SK-N-SH (cell line): Measurements from ENCODE around the gene PPP2R3B. TPM values are rescaled to one million over a fixed set of nuclear protein-coding genes. Genes with fewer than 3 reads are reported as not detected.

Source experiments
- CTCF ChIA-PET: fragments of 300-600, 350-600 bp; formaldehyde crosslinking; extraction: SDS; loops from one replicate; lab custom pipeline; 2021; lab: Yijun Ruan, JAX
- POLR2A ChIA-PET: fragments of 350-600 bp; sonication (Branson Sonifier 250); formaldehyde crosslinking; extraction: SDS; loops from one replicate; lab custom pipeline; 2020; ENCODE audit warnings: antibody characterized with exemption, inconsistent platforms; lab: Yijun Ruan, JAX
- DNase-seq: peaks from one replicate; pipeline ENCODE4 v3.0.0; 2012
- H2AFZ ChIP-seq: fragments of 200-600 bp; sonication (generic); 2 replicates; pipeline ENCODE4 v1.8.1; 2016; ENCODE audit warnings: antibody characterized with exemption, mild to moderate bottlenecking, low read depth
- H3F3A ChIP-seq: fragments of 200-600 bp; sonication (generic); replicated peaks from 2 replicates; pipeline ENCODE3; 2016; ENCODE audit warnings: antibody characterized with exemption, mild to moderate bottlenecking; ENCODE audit not compliant: insufficient read depth
- H3K27ac ChIP-seq, 2 experiments: fragments of 200-500 bp in 1 of 2; fragments of 200-600 bp in 1 of 2; sonication (Bioruptor generic) in 1 of 2; sonication (generic), shearing (Covaris generic) in 1 of 2; 2 replicates each; pipeline versions ENCODE4 v1.5.1 to v1.6.1; 2014 to 2016; ENCODE audit warnings: low read depth in 2 of 2, inconsistent platforms in 1 of 2, low read length in 1 of 2, mild to moderate bottlenecking in 1 of 2, mixed read lengths in 1 of 2
- H3K27me3 ChIP-seq: fragments of 200-600 bp; sonication (generic), shearing (Covaris generic); 2 replicates; pipeline ENCODE4 v1.6.1; 2016; ENCODE audit warnings: mixed run types; ENCODE audit not compliant: insufficient read depth
- H3K36me3 ChIP-seq, 2 experiments: fragments of 200-500 bp in 1 of 2; fragments of 200-600 bp in 1 of 2; sonication (Bioruptor generic) in 1 of 2; sonication (generic) in 1 of 2; replicated peaks in 1 of 2; 2 replicates each; pipeline versions ENCODE3 to v1.5.1; 2014 to 2016; ENCODE audit warnings: low read length in 1 of 2, mild to moderate bottlenecking in 1 of 2; ENCODE audit not compliant: insufficient read depth in 2 of 2, control insufficient read depth in 1 of 2
- H3K4me1 ChIP-seq, 2 experiments: fragments of 200-500 bp in 1 of 2; fragments of 200-600 bp in 1 of 2; sonication (Bioruptor generic) in 1 of 2; sonication (generic), shearing (Covaris generic) in 1 of 2; 2 replicates each; pipeline versions ENCODE4 v1.5.1 to v1.6.1; 2014 to 2016; ENCODE audit warnings: low read depth in 1 of 2, low read length in 1 of 2, mixed run types in 1 of 2; ENCODE audit not compliant: insufficient read depth in 2 of 2, control insufficient read depth in 1 of 2
- H3K4me2 ChIP-seq: fragments of 200-600 bp; sonication (generic), shearing (Covaris generic); 2 replicates; pipeline ENCODE4 v1.6.1; 2017; ENCODE audit warnings: mixed run types
- H3K4me3 ChIP-seq, 2 experiments: fragments of 200-500 bp in 1 of 2; fragments of 200-600 bp in 1 of 2; sonication (Bioruptor generic) in 1 of 2; sonication (generic), shearing (Covaris generic) in 1 of 2; 2 replicates each; pipeline versions ENCODE4 v1.5.1 to v1.8.1; 2014 to 2016; ENCODE audit warnings: low read depth in 2 of 2, inconsistent platforms in 1 of 2, low read length in 1 of 2, mild to moderate bottlenecking in 1 of 2, mixed read lengths in 1 of 2, moderate library complexity in 1 of 2
- H3K79me2 ChIP-seq: fragments of 200-600 bp; sonication (generic); 2 replicates; pipeline ENCODE4 v1.8.1; 2017; ENCODE audit warnings: mild to moderate bottlenecking; ENCODE audit not compliant: insufficient read depth
- H3K9ac ChIP-seq: fragments of 200-600 bp; sonication (generic); 2 replicates; pipeline ENCODE4 v1.6.1; 2017; ENCODE audit warnings: mixed run types
- H3K9me2 ChIP-seq: fragments of 200-600 bp; sonication (generic); 2 replicates; pipeline ENCODE4 v1.6.1; 2017; ENCODE audit warnings: mixed run types
- H3K9me3 ChIP-seq: fragments of 200-600 bp; sonication (generic); 2 replicates; pipeline ENCODE4 v1.6.1; 2017; ENCODE audit warnings: mixed run types, mild to moderate bottlenecking, moderate library complexity
- H4K20me1 ChIP-seq: fragments of 200-600 bp; sonication (generic); 2 replicates; pipeline ENCODE4 v1.6.1; 2017; ENCODE audit warnings: mild to moderate bottlenecking, mixed run types; ENCODE audit not compliant: insufficient read depth
- ELF1 ChIP-seq: IDR thresholded peaks from 2 replicates; pipeline ENCODE4 v1.4.0; 2012
- EP300 ChIP-seq, 2 experiments: IDR thresholded peaks; 2 replicates each; pipeline versions ENCODE4 v1.4.0 to v1.6.1; 2012; ENCODE audit warnings: borderline replicate concordance in 1 of 2, low read depth in 1 of 2, low read length in 1 of 2
- NFIC ChIP-seq: IDR thresholded peaks from 2 replicates; pipeline ENCODE4 v1.4.0; 2012; ENCODE audit warnings: borderline replicate concordance
- PBX3 ChIP-seq: IDR thresholded peaks from 2 replicates; pipeline ENCODE4; 2012
- POLR2AphosphoS5 ChIP-seq: IDR thresholded peaks from 2 replicates; pipeline ENCODE4 v1.6.1; 2012; ENCODE audit warnings: low read depth, low read length
- RAD21 ChIP-seq: IDR thresholded peaks from 2 replicates; pipeline ENCODE4 v1.6.1; 2012; ENCODE audit warnings: mild to moderate bottlenecking, low read length
- RCOR1 ChIP-seq: fragments of 150-350 bp; IDR thresholded peaks from 2 replicates; pipeline ENCODE4 v1.6.1; 2017; ENCODE audit warnings: antibody characterized with exemption, low read length
- REST ChIP-seq: IDR thresholded peaks from 2 replicates; pipeline ENCODE4 v1.6.1; 2012; ENCODE audit warnings: mild to moderate bottlenecking, low read depth, low read length, moderate library complexity
- RFX5 ChIP-seq: IDR thresholded peaks from 2 replicates; pipeline ENCODE4 v1.6.1; 2012; ENCODE audit warnings: mild to moderate bottlenecking, improper control_type of control experiment, low read length
- SIN3A ChIP-seq: IDR thresholded peaks from 2 replicates; pipeline ENCODE4 v1.6.1; 2012; ENCODE audit warnings: low read depth, mild to moderate bottlenecking, low read length, moderate library complexity, borderline replicate concordance
- TAF1 ChIP-seq: IDR thresholded peaks from 2 replicates; pipeline ENCODE4 v1.6.1; 2012; ENCODE audit warnings: low read depth, mild to moderate bottlenecking, low read length, moderate library complexity, borderline replicate concordance
- TEAD4 ChIP-seq: IDR thresholded peaks from 2 replicates; pipeline ENCODE4 v1.4.0; 2012; ENCODE audit warnings: mild to moderate bottlenecking, borderline replicate concordance; ENCODE audit not compliant: insufficient read depth
- WGBS: methylation state at CpG from one replicate; pipeline ENCODE4 v1.1.6; 2017; ENCODE audit warnings: low lambda C conversion rate; 5-methylcytosine and 5-hydroxymethylcytosine counted together
- polyA plus RNA-seq, 3 experiments: library from polyadenylated mRNA; depleted of rRNA; stranded (reverse); fragments of >200 nt; gene quantifications; 2 replicates each; pipeline ENCODE4 v1.2.3, GENCODE V29; 2012
- TF ChIP-seq, protein P1 (sequence below): fragments of 200-600 bp; sonication (generic); IDR thresholded peaks from 2 replicates; pipeline ENCODE4 v1.6.1; 2017; ENCODE audit warnings: antibody characterized with exemption, mild to moderate bottlenecking, moderate library complexity
- TF ChIP-seq, protein P2 (sequence below): fragments of 150-350 bp; IDR thresholded peaks from 2 replicates; pipeline ENCODE4 v1.6.1; 2017; ENCODE audit warnings: antibody characterized with exemption, low read length, low read depth, borderline replicate concordance

The PPP2R3B gene
- polyA plus RNA-seq, 1 of the 3 experiments (the other 2 are of a cell fraction), result 19.4 TPM

DNA sequence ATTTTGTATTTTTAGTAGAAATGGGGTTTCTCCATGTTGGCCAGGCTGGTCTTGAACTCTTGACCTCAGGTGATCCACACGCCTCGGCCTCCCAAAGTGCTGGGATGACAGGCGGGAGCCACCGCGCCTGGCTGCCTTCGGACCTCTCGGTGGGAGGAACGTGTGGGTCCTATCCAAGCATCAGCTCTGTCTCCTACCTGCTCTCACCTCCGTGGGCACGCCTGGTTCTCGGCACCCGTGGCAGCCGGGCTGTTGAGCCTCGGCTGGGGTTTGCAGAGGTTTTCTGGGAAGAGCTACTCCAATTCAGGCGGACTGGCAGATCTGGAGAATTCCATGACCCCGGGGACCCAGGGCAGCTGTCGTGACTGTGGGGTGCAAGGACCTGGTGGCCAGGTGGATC lies 23.6 kb upstream of the PPP2R3B start (continued):
- TF ChIP-seq, protein P1, sequence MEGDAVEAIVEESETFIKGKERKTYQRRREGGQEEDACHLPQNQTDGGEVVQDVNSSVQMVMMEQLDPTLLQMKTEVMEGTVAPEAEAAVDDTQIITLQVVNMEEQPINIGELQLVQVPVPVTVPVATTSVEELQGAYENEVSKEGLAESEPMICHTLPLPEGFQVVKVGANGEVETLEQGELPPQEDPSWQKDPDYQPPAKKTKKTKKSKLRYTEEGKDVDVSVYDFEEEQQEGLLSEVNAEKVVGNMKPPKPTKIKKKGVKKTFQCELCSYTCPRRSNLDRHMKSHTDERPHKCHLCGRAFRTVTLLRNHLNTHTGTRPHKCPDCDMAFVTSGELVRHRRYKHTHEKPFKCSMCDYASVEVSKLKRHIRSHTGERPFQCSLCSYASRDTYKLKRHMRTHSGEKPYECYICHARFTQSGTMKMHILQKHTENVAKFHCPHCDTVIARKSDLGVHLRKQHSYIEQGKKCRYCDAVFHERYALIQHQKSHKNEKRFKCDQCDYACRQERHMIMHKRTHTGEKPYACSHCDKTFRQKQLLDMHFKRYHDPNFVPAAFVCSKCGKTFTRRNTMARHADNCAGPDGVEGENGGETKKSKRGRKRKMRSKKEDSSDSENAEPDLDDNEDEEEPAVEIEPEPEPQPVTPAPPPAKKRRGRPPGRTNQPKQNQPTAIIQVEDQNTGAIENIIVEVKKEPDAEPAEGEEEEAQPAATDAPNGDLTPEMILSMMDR, result no peak

DNA sequence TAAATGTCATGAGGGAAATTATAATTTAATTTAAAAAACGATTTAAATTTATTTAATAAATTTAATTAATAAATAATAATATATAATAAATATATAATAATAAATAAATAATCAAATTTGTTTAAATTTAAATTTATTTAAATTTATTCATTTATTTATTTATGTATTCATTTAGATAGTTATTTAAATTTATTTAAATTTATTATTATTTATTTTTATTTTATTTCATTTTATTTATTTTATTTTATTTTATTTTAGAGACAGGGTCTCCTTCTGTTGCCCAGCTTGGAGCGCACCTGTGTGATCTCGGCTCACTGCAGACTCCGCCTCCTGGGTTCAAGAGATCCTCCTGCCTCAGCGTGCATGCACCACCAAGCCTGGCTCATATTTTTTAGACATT lies 18.4 kb upstream of the PPP2R3B start:
- Histone ChIP-seq H3F3A (no peaks in the 10 kb centered on the region), H3K9me2 (no peaks in the 10 kb centered on the region), H3K36me3 (no peaks in the 10 kb centered on the region), H3K27me3 (no peaks in the 10 kb centered on the region), H3K4me3 (no peak overlapping the region), H2AFZ (no peak overlapping the region), H3K27ac (no peak overlapping the region), H3K4me2 (no peak overlapping the region), H3K9me3 (no peaks in the 10 kb centered on the region), H3K79me2 (no peaks in the 10 kb centered on the region), H3K9ac (no peak overlapping the region), H4K20me1 (no peaks in the 10 kb centered on the region), H3K4me1 (no peaks in the 10 kb centered on the region)
- 66% methylated on average over 5 of the region's 5 CpGs for WGBS
- TF ChIP-seq RFX5 (no peak), TEAD4 (no peak), RAD21 (no peak), NFIC (no peak), TAF1 (no peak), REST (no peak), EP300 (IDR thresholded peaks at IDR 0.05; ENCODE audit: borderline replicate concordance in 1 of 2, low read depth in 1 of 2, low read length in 1 of 2) (no peak), PBX3 (no peak), SIN3A (no peak), POLR2AphosphoS5 (no peak), RCOR1 (no peak), ELF1 (no peak)
- TF ChIP-seq, protein P2, sequence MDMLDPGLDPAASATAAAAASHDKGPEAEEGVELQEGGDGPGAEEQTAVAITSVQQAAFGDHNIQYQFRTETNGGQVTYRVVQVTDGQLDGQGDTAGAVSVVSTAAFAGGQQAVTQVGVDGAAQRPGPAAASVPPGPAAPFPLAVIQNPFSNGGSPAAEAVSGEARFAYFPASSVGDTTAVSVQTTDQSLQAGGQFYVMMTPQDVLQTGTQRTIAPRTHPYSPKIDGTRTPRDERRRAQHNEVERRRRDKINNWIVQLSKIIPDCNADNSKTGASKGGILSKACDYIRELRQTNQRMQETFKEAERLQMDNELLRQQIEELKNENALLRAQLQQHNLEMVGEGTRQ, result no peak
- ChIA-PET CTCF (no interaction called here), POLR2A (no interaction called here)
- DNase-seq, result no peak
